GM04503 (cell line): ENCODE data around the gene HABP4.
A peak's percentile ranks its signal among the peaks of the same experiment; 100 is the strongest.

ENCODE experiments used
- DNase-seq: peaks from one replicate; pipeline ENCODE4 v3.0.0-alpha.2; 2012; ENCODE audit warnings: low read depth

HABP4 gene, protein sequence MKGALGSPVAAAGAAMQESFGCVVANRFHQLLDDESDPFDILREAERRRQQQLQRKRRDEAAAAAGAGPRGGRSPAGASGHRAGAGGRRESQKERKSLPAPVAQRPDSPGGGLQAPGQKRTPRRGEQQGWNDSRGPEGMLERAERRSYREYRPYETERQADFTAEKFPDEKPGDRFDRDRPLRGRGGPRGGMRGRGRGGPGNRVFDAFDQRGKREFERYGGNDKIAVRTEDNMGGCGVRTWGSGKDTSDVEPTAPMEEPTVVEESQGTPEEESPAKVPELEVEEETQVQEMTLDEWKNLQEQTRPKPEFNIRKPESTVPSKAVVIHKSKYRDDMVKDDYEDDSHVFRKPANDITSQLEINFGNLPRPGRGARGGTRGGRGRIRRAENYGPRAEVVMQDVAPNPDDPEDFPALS

DNA sequence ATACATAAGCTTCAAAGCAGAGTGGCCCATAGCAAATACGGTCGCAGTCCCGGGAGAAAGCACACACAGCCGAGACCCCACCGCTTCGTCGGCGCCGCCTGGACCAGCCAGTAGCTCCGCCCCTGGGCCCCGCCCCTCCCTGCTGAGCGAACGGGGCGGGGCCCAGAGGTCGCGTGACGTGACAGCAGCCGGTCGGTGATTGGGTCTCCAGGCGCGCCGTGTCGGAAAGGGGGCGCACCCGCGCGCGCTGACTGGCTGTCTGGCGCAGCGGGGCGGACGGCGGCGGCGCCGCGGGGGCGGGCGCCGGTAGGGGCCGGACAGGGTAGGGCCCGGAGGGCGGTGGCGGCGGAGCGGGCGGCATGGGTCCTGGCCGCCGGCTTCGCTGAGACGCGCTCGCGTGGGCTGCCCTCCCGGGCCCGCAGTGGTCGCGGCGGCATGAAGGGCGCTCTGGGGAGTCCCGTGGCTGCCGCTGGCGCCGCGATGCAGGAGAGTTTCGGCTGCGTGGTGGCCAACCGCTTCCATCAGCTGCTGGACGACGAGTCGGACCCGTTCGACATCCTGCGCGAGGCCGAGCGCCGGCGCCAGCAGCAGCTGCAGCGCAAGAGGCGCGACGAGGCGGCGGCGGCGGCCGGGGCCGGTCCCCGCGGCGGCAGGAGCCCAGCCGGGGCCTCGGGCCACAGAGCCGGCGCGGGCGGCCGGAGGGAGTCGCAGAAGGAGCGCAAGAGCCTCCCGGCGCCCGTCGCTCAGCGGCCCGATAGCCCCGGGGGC lies at the start of gene HABP4:
TSS of gene HABP4 (plus strand) at position 325 of the 768 bp plus-strand sequence. CDS start at position 436, 111 bp downstream.
- peak; percentile 60 for DNase-seq

GRCh38 chr9:96408409-96409280 lies 41.3 kb upstream of the HABP4 start:
- DNase-seq: no peak

GRCh38 chr9:96411129-96411838 lies 38.7 kb upstream of the HABP4 start:
- no peak for DNase-seq

DNA sequence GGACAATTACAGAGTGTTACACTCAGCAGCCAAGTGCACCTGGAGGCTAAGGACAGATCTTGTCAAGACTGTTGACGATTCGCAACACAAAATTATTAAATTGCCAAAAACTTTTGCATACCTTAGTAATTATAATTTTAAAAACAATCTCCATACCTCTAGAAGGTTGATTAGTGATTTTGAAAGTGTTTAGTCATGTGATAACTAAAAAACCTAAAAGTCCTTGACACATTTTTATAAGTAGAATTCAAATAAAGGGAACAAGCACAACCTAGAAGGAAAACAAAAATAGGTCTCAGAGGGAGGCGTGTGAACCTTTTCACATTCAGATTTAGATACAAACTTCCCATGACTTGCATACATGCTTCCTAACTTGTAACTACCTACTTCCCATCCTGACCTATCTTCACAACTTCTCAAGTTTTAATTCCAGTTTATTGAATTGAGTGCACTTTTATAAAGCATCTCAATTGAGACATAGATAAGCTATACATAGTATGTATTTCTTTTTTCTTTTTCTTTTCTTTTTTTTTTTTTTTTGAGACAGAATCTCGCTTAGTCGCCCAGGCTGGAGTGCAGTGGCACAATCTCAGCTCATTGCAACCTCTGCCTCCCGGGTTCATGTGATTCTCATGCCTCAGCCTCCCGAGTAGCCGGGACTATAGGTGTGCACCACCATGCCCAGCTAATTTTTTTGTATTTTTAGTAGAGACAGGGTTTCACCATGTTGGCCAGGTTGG lies 37.6 kb upstream of the HABP4 start:
- DNase-seq: no peak

DNA sequence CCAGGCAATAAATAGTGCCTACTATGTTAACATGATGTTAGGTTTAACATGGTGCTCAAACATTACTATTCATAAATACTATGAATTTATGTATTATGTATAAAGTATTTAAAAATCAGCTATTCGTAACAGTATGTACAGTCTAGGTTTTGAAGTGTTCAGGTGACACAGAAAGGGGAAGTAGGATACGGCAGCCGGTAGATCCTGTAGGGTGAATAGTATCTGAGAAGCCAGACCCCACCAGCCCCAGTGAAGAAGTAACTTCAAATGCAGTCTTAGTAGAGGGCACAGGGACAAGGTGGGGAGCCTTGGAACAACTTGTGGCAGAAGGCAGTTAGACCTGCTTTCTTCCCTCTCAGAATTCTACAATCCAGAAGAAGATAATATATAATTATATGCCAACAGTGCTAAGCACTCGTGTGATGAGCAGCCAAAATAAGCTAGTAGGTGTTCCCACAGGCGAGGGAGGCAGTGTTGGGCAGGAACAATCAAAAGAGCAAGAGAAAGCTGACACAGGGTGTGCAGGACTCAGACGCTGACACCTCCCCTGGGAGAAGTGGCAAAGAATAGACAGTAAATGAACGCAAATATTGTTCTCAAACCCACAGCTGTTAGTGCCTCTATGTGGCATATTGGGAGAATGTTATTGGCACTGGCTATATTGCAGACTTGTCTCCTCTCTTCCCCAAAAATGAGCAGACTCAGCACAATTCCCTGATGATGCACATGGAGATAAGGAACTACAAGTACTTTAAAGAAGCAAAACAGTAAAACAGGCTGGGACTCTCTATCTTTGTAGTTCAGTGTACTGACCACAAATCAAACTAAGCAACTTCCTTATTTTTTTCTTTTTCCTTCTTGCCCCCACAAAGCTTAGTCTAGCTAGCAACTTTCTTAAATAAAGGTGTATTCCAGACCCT lies 36.4 kb upstream of the HABP4 start:
- no peak for DNase-seq

GRCh38 chr9:96417051-96417586 lies 32.9 kb upstream of the HABP4 start:
- peak; percentile 12 for DNase-seq

- no peak for DNase-seq
These were observed 32.3 kb upstream of the HABP4 start for GRCh38 chr9:96417661-96418082.

DNA sequence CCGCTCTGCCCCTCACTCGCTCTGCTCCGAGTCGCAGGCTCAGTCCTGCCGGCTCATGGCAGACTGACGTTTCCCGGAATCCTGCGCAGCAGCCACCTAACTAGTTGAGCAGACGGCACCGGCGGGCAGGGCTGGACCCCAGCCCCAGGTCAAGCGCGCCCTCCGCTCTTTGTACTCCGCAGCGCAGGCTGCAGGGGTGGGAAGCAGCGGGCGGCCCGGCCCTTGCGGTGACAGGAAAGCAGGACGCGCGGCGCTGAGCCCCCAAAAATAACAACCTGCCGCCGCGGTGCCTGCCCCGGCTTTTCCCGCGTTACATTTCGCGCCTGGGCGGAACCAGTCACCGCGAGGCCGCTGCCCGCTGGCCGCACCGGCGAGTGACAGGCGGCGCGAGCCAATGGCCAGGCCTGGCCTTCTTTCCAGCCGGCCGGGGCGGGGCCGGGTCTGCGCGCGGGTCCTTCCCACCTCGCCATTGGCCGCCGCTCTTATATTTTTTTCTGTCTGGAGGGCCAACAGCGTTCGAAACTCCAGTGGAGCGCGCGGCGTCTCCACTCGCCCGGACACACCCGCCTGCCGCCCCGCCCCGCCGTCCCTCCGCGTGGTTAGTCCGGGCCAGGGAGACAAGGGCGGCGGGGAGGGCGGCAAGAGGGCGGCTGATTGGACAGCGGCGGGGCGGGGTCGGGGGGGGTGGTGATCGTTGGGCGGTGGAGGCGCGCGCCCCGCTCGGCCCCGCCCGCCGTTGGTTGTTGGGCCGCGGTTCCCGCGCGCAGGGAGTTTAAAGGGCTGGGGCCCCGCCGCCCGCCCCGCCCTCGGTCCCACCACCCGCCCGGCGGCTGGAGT lies 31.7 kb upstream of the HABP4 start, which contains the start of gene ZNF367:
TSS of gene ZNF367 (minus strand) at position 288 of the 837 bp plus-strand sequence. CDS start 338 bp downstream, outside the sequence.
- DNase-seq: peak; percentile 89

DNA sequence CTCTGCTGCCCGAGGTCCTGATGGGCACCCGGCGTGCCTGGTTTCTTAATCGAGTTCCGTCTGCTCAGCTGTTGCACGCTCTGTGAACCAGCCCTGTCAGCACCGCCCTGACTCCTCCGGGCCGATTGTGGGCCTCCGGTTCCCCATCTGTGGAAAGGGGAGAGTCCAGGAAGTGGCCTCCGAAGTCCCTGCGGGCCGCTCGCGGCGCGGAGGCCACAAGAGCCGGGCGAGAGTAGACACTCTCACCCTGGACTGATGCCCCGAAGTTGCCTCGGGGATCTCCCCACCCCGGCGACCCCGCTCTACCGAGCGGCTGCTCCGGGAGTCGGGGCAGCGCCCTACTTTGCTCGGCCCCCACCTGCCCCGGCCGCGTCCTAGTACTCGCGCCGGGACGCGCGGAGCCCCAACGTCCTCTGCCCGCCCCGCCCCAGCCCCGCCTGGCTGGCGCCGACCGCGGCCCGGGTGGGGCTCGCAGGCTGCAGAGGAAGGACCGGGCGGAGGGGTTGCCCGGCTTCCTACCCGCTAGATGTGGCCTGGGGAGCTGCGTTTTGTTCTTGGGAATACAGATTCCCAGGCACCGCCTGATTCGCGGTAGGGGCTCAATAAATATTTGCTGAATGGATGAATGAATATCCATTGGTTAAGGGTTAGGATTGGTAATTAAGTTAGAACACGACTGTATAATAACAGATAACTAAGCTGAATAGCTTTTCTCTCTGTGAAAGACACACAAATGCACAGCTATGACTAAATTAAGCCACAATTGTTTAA lies 30.9 kb upstream of the HABP4 start:
- DNase-seq: peak; percentile 39

- DNase-seq: no peak
These were observed 30.3 kb upstream of the HABP4 start for GRCh38 chr9:96419691-96419969.

DNA sequence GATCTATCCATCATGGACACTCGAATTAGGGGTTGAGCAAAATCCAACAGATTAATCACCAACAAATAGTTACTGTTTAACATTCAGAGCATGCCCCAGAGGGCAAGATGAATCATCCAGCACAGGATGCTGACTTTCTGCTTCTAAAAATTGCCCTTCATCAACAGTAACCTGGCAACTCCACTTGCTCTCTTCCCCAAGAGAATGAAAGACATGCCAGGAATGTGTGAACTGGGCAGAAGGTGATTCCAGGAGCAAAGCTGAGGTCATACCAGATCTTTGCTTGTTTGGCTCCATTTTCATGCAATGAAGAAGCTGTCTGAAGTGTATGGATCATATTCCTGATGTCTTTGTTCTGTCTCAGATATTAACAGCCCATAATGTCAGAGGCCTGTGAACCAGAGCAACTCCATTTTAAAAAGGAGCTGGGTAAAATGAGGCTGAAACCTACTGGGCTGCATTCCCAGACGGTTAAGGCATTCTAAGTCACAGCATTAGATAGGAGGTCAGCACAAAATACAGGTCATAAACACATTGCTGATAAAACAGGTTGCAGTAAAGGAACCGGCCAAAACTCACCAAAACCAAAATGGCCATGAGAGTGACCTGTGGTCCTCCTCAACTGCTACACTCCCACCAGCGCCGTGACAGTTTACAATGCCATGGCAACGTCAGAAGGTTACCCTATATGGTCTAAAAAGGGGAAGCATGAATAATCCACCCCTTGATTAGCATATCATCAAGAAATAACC lies 29.3 kb upstream of the HABP4 start:
- peak; percentile 97 for DNase-seq

DNA sequence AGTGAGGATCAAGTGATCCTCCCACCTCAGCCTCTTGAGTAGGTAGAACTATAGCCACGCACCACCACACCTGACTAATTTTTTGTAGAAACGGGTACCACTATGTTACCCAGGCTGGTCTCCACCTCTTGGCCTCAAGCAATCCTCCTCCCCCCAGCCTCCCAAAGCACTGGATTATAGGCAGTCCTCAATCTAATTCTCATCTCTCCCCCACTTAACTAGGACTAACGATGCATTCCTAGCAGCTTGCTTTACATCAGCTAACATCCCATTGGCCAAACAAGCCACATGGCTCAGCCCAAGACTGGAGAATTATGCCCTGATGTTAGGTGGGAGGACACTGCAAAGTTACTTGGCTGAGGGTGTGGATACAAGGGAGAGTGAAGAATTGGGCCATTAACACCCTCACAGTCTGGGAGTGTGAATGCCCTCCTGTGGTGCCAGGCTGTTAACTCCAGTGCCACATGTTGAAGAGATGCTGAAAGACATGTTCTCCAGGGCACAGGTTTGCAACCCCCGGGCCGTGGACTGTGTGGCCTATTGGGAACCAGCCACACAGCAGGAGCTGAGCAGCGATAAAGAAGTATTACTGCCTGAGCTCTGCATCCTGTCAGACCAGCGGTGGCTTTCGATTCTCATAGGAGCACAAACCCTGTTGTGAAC lies 26.5 kb upstream of the HABP4 start:
- DNase-seq: no peak

- no peak for DNase-seq
These were observed 26.0 kb upstream of the HABP4 start for GRCh38 chr9:96423985-96424336.

- DNase-seq: no peak
These were observed 24.3 kb upstream of the HABP4 start for GRCh38 chr9:96425500-96426169.

DNA sequence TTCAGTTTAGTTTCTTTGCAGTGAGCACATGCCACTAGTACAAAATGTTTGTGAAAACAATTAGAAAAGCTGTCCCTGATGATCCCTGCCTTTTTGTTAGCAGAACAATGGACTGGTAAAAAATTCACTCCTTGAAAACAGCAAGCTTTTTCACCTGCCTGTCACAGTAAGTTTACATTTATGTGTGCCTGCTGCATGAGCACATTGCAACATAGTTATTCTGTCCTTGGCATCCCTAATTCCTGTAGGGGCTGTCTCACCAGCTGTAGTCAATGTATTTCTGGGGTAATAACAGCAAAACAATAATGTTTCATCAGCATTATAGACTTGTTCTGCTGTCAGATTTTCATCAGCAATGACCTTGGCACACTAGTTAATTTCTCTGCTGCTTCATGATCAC lies 20.2 kb upstream of the HABP4 start:
- no peak for DNase-seq

DNA sequence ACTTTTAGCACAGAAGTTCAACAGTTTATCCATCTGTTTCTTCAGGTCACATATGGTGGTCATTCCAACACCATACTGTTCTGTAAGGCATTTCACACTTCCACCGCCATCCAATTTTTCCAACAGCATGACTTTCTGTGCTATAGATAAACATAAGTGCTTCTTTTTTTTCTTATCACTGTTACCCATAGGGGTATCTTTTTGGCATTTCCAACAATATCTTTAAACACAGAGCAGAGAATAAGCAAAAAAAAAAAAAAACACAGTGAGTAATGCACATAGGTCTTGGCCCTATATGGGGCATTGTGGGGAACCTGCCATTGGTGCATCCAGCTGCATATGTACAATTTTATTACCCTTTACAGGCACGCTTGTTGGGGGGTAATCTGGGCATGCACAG lies 19.6 kb upstream of the HABP4 start:
- no peak for DNase-seq
